ENCODE results near the gene CTSO. TPM values are rescaled to one million over a fixed set of nuclear protein-coding genes. Genes with fewer than 3 reads are reported as not detected.

CTSO gene
- total RNA-seq, 1 donor: 25.0 TPM

DNA sequence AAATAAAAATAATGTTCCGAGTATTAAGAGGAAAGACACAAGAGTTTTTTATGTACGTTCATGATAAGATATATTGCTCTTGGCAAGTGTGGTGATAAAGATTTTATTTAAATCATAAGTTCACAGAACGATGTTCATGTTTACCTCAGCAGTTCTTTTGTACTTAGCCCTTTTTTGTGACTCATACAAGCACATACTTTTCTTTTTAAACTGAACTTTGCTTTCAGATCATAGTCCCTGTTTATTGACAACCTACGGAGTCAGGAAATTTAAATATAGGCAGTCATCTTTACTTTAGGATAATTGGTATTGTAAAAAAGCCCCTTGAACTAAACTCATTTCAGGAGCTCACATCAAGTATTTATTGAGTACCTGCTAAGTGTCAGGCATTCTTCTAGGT is 1.3 kb upstream of the CTSO start:
- H4K20me1 ChIP-seq (ENCODE audit: insufficient read depth, low read length): no peaks in the 10 kb centered on the region
- H3K36me3 ChIP-seq (ENCODE audit: insufficient read depth, low read length): no peaks in the 10 kb centered on the region
- no peak overlapping the region for H3K4me2 ChIP-seq (ENCODE audit: insufficient read depth, low read length)
- no peak overlapping the region for H2AFZ ChIP-seq (ENCODE audit: low read length)
- peaks cover 4% of the 10 kb centered on the region for H3K4me1 ChIP-seq (ENCODE audit: insufficient read depth, low read length)
- no peak overlapping the region for H3K27ac ChIP-seq (ENCODE audit: low read depth, low read length)
- no peaks in the 10 kb centered on the region for H3K27me3 ChIP-seq (ENCODE audit: insufficient read depth, low read length)
- no peak overlapping the region for H3K4me3 ChIP-seq (ENCODE audit: insufficient read depth, low read length)
- peaks cover 7% of the 10 kb centered on the region for H3K79me2 ChIP-seq (ENCODE audit: insufficient read depth, low read length)
- no peaks in the 10 kb centered on the region for H3K9me3 ChIP-seq (ENCODE audit: low read depth, low read length)
- TF ChIP-seq, protein P1, sequence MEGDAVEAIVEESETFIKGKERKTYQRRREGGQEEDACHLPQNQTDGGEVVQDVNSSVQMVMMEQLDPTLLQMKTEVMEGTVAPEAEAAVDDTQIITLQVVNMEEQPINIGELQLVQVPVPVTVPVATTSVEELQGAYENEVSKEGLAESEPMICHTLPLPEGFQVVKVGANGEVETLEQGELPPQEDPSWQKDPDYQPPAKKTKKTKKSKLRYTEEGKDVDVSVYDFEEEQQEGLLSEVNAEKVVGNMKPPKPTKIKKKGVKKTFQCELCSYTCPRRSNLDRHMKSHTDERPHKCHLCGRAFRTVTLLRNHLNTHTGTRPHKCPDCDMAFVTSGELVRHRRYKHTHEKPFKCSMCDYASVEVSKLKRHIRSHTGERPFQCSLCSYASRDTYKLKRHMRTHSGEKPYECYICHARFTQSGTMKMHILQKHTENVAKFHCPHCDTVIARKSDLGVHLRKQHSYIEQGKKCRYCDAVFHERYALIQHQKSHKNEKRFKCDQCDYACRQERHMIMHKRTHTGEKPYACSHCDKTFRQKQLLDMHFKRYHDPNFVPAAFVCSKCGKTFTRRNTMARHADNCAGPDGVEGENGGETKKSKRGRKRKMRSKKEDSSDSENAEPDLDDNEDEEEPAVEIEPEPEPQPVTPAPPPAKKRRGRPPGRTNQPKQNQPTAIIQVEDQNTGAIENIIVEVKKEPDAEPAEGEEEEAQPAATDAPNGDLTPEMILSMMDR (IDR thresholded peaks at IDR 0.05; ENCODE audit: extremely low read depth, low read depth, low read length): no peak
- DNase-seq (ENCODE audit: insufficient read length, low spot score, missing footprints): no peak

DNA sequence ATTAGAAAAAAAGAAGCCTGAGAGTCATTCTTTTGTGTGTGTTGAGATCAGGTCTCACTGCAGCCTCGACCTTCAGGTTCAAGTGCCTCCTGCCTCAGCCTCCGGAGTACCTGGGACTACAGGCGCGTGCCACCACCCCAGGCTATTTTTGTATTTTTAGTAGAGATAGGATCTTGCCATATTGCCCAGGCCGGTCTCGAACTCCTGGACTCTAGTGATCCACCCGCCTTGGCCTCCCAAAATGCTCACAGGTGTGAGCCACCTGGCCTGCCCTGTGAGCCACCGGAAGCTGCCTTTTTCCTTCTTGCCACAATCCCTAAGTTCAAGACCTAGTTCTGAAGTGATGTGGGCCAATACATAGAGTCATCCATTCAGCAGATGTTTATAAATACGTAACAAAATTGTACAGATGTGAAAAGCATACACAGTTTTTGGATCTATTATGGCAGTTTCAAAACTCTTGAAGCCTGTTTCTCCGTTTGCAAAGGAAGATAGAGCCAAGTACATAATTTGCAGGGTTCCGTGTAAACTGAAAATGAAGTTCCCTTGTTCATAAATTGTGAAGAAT is 536 bp upstream of the CTSO start:
- H3K79me2 ChIP-seq (ENCODE audit: insufficient read depth, low read length): peaks cover 7% of the 10 kb centered on the region
- TF ChIP-seq, protein P1 (IDR thresholded peaks at IDR 0.05; ENCODE audit: extremely low read depth, low read depth, low read length): no peak
- H3K27ac ChIP-seq (ENCODE audit: low read depth, low read length): peak overlapping the region; percentile 94
- peak overlapping the region; percentile 99 for H2AFZ ChIP-seq (ENCODE audit: low read length)
- no peaks in the 10 kb centered on the region for H3K36me3 ChIP-seq (ENCODE audit: insufficient read depth, low read length)
- peaks cover 4% of the 10 kb centered on the region for H3K4me1 ChIP-seq (ENCODE audit: insufficient read depth, low read length)
- no peaks in the 10 kb centered on the region for H4K20me1 ChIP-seq (ENCODE audit: insufficient read depth, low read length)
- peak overlapping the region; percentile 99 for H3K4me2 ChIP-seq (ENCODE audit: insufficient read depth, low read length)
- no peak for DNase-seq (ENCODE audit: insufficient read length, low spot score, missing footprints)
- no peaks in the 10 kb centered on the region for H3K9me3 ChIP-seq (ENCODE audit: low read depth, low read length)
- peak overlapping the region; percentile 91 for H3K4me3 ChIP-seq (ENCODE audit: insufficient read depth, low read length)
- H3K27me3 ChIP-seq (ENCODE audit: insufficient read depth, low read length): no peaks in the 10 kb centered on the region

DNA sequence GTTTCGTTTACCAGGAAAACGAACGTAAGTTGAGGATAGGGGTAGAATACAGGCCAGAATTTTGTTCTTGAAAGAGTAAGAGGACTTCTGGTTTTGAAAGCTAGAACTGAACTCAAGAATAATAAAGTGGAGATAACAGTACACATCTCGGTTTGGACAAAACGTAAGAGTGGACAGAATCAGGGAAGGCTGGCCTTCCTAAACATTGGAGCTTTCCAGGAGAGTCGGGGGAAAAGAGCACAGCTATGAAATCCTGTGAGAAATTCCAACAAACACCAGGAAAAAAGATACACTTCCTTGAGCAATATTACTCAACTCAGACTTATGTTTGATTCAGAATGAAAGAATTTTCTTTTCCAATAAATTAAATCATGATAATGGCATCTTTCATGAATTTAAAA is 1.2 kb downstream of the CTSO start:
- H3K27me3 ChIP-seq (ENCODE audit: insufficient read depth, low read length): no peaks in the 10 kb centered on the region
- peaks cover 4% of the 10 kb centered on the region for H3K4me1 ChIP-seq (ENCODE audit: insufficient read depth, low read length)
- peak; percentile 66 for DNase-seq (ENCODE audit: insufficient read length, low spot score, missing footprints)
- H3K79me2 ChIP-seq (ENCODE audit: insufficient read depth, low read length): peaks cover 7% of the 10 kb centered on the region
- peak overlapping the region; percentile 91 for H3K4me3 ChIP-seq (ENCODE audit: insufficient read depth, low read length)
- H3K9me3 ChIP-seq (ENCODE audit: low read depth, low read length): no peaks in the 10 kb centered on the region
- H3K27ac ChIP-seq (ENCODE audit: low read depth, low read length): peak overlapping the region; percentile 94
- H3K4me2 ChIP-seq (ENCODE audit: insufficient read depth, low read length): peak overlapping the region; percentile 99
- peak overlapping the region; percentile 82 for H2AFZ ChIP-seq (ENCODE audit: low read length)
- no peaks in the 10 kb centered on the region for H4K20me1 ChIP-seq (ENCODE audit: insufficient read depth, low read length)
- H3K36me3 ChIP-seq (ENCODE audit: insufficient read depth, low read length): no peaks in the 10 kb centered on the region
- TF ChIP-seq, protein P1 (IDR thresholded peaks at IDR 0.05; ENCODE audit: extremely low read depth, low read depth, low read length): no peak

DNA sequence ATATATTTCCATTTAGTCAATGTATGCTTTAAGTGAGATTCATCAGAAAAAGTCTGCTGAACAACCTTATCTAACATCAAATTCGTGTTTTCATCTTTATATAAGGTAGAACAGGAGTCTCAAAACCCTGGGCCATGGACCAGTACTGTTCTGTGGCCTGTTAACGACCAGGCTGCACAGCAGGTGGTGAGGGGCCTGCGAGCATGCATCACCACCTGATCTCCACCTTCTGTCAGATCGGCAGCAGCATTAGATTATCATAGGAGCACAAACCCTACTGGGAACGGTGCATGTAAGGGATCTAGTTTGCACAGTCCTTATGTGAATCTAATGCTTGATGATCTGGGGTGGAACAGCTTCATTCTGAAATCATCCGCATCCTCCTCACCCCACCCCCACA is 3.2 kb downstream of the CTSO start:
- Histone ChIP-seq H3K4me3 (ENCODE audit: insufficient read depth, low read length) (no peak overlapping the region), H2AFZ (ENCODE audit: low read length) (no peak overlapping the region), H3K36me3 (ENCODE audit: insufficient read depth, low read length) (no peaks in the 10 kb centered on the region), H3K79me2 (ENCODE audit: insufficient read depth, low read length) (peaks cover 7% of the 10 kb centered on the region), H3K27ac (ENCODE audit: low read depth, low read length) (no peak overlapping the region), H4K20me1 (ENCODE audit: insufficient read depth, low read length) (no peaks in the 10 kb centered on the region), H3K27me3 (ENCODE audit: insufficient read depth, low read length) (no peaks in the 10 kb centered on the region), H3K4me1 (ENCODE audit: insufficient read depth, low read length) (peaks cover 4% of the 10 kb centered on the region), H3K9me3 (ENCODE audit: low read depth, low read length) (no peaks in the 10 kb centered on the region), H3K4me2 (ENCODE audit: insufficient read depth, low read length) (no peak overlapping the region)
- DNase-seq (ENCODE audit: insufficient read length, low spot score, missing footprints): no peak
- TF ChIP-seq, protein P1 (IDR thresholded peaks at IDR 0.05; ENCODE audit: extremely low read depth, low read depth, low read length): no peak

Data from osteoblast (primary cell).